ENCODE results near the gene ARPC1B.
A peak's percentile ranks its signal among the peaks of the same experiment; 100 is the strongest.
"Not testable (repeated sequence)": the region's sequence is repeated elsewhere in the genome, so short reads cannot be mapped to it uniquely, and the experiment has no call there.

ARPC1B gene

GRCh38 chr7:99369767-99370391 lies 4.7 kb upstream of the ARPC1B start:
- no peak for DNase-seq

- DNase-seq = no peak
These were observed 3.1 kb upstream of the ARPC1B start for GRCh38 chr7:99371376-99371920.

GRCh38 chr7:99372275-99373090 lies 2.0 kb upstream of the ARPC1B start:
- DNase-seq = no peak

- no peak for DNase-seq
These were observed 1.2 kb upstream of the ARPC1B start for GRCh38 chr7:99373091-99374066.

- DNase-seq = peak; percentile 57
These were observed 709 bp downstream of the ARPC1B start for GRCh38 chr7:99375070-99375807.

- DNase-seq = no peak
These were observed 4.6 kb downstream of the ARPC1B start for GRCh38 chr7:99379043-99379577.

GRCh38 chr7:99379693-99380031 lies 5.1 kb downstream of the ARPC1B start:
- DNase-seq = not testable (repeated sequence)

GRCh38 chr7:99380032-99380822 lies 5.7 kb downstream of the ARPC1B start:
- no peak for DNase-seq

GRCh38 chr7:99380823-99381663 lies 6.5 kb downstream of the ARPC1B start:
- peak; percentile 86 for DNase-seq

- DNase-seq = no peak
These were observed 7.1 kb downstream of the ARPC1B start for GRCh38 chr7:99381664-99382075.

- DNase-seq = no peak
These were observed 8.7 kb downstream of the ARPC1B start for GRCh38 chr7:99383203-99383602.

- no peak for DNase-seq
These were observed 9.4 kb downstream of the ARPC1B start for GRCh38 chr7:99383791-99384370.

- no peak for DNase-seq
These were observed 10.0 kb downstream of the ARPC1B start for GRCh38 chr7:99384523-99384922.

GRCh38 chr7:99385564-99385963 lies 11.0 kb downstream of the ARPC1B start:
- no peak for DNase-seq

- no peak for DNase-seq
These were observed 12.2 kb downstream of the ARPC1B start for GRCh38 chr7:99386584-99387238.

- not testable (repeated sequence) for DNase-seq
These were observed 12.7 kb downstream of the ARPC1B start for GRCh38 chr7:99387239-99387635.

- no peak for DNase-seq
These were observed 13.4 kb downstream of the ARPC1B start for GRCh38 chr7:99387912-99388311.

GRCh38 chr7:99389772-99390171 lies 15.2 kb downstream of the ARPC1B start:
- no peak for DNase-seq

- DNase-seq = no peak
These were observed 16.5 kb downstream of the ARPC1B start for GRCh38 chr7:99390941-99391602.
